Measurements from ENCODE around the gene EPS8L2.

DNA sequence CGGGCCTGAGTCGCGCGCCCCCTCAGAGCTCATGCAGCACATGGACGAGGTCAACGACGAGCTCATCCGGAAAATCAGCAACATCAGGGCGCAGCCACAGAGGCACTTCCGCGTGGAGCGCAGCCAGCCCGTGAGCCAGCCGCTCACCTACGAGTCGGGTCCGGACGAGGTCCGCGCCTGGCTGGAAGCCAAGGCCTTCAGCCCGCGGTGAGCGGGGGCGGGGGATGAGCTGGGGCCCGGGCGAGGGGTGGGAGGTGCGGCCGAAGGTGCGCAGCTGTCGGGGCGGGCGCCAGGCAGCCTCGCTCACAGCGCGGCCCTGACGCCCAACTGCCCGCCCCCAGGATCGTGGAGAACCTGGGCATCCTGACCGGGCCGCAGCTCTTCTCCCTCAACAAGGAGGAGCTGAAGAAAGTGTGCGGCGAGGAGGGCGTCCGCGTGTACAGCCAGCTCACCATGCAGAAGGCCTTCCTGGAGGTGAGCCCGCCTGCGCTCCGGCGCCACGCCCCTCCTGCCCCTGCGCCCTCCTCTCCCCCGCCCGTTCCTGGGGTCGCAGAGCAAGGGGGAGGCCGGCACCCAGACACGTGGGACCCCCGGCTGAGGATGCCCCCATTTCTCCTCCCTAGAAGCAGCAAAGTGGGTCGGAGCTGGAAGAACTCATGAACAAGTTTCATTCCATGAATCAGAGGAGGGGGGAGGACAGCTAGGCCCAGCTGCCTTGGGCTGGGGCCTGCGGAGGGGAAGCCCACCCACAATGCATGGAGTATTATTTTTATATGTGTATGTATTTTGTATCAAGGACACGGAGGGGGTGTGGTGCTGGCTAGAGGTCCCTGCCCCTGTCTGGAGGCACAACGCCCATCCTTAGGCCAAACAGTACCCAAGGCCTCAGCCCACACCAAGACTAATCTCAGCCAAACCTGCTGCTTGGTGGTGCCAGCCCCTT lies 20.5 kb downstream of the EPS8L2 start:
- TF ChIP-seq, protein P1, sequence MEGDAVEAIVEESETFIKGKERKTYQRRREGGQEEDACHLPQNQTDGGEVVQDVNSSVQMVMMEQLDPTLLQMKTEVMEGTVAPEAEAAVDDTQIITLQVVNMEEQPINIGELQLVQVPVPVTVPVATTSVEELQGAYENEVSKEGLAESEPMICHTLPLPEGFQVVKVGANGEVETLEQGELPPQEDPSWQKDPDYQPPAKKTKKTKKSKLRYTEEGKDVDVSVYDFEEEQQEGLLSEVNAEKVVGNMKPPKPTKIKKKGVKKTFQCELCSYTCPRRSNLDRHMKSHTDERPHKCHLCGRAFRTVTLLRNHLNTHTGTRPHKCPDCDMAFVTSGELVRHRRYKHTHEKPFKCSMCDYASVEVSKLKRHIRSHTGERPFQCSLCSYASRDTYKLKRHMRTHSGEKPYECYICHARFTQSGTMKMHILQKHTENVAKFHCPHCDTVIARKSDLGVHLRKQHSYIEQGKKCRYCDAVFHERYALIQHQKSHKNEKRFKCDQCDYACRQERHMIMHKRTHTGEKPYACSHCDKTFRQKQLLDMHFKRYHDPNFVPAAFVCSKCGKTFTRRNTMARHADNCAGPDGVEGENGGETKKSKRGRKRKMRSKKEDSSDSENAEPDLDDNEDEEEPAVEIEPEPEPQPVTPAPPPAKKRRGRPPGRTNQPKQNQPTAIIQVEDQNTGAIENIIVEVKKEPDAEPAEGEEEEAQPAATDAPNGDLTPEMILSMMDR (IDR thresholded peaks at IDR 0.05; ENCODE audit: insufficient read depth, low read depth, low read length) = no peak
- TF ChIP-seq EZH2 (IDR thresholded peaks at IDR 0.05; ENCODE audit: insufficient read depth, low read length) = no peak

Data from astrocyte (in vitro differentiated cells and primary cell).